ENCODE measurements around the gene SLC25A38. TPM values are rescaled to one million over a fixed set of nuclear protein-coding genes. Genes with fewer than 3 reads are reported as not detected.
"Not testable (repeated sequence)": the region's sequence is repeated elsewhere in the genome, so short reads cannot be mapped to it uniquely, and the experiment has no call there.

Gene SLC25A38
- total RNA-seq, 1 experiment from 2014 or later = 29.7 TPM

- ATAC-seq = not testable (repeated sequence)
Observed at GRCh38 chr3:39416998-39417397, 33.8 kb downstream of the SLC25A38 start.

GRCh38 chr3:39418556-39419225, 35.5 kb downstream of the SLC25A38 start:
- H3K4me1 ChIP-seq (ENCODE audit: insufficient read depth, low read length); H4K20me1 ChIP-seq (ENCODE audit: low read length); POLR2A ChIA-PET (ENCODE audit: unreplicated experiment); H3K79me2 ChIP-seq (ENCODE audit: low read length); H3K9me3 ChIP-seq (ENCODE audit: low read length); CTCF ChIA-PET; BruUV-seq (replicated peaks); H2AFZ ChIP-seq (ENCODE audit: low read length); H3K27me3 ChIP-seq (ENCODE audit: low read length); H3K4me3 ChIP-seq (ENCODE audit: low read length); H3K36me3 ChIP-seq (ENCODE audit: low read depth, low read length); H3F3A ChIP-seq (ENCODE audit: low read length, unreplicated experiment); H3K27ac ChIP-seq (ENCODE audit: low read length); H3K4me2 ChIP-seq (ENCODE audit: low read length); ATAC-seq; H3K9ac ChIP-seq (ENCODE audit: low read length); DNase-seq; H3K9me2 ChIP-seq (replicated peaks; ENCODE audit: low read length): not testable (repeated sequence)
- intact Hi-C loops (cut with micrococcal nuclease) = loop anchor here (10.0 kb wide), 1 partner anchor 896 kb away; no protein-coding TSS in a partner anchor

More at GRCh38 chr3:39416998-39417397, 33.8 kb downstream of the SLC25A38 start:
- H3K4me3 ChIP-seq (ENCODE audit: low read length); H3K27ac ChIP-seq (ENCODE audit: low read length); H3K9me3 ChIP-seq (ENCODE audit: low read length); H3K79me2 ChIP-seq (ENCODE audit: low read length); BruUV-seq (replicated peaks); H2AFZ ChIP-seq (ENCODE audit: low read length); H3K4me1 ChIP-seq (ENCODE audit: insufficient read depth, low read length); DNase-seq; H3K9ac ChIP-seq (ENCODE audit: low read length); H3K4me2 ChIP-seq (ENCODE audit: low read length); H3K9me2 ChIP-seq (replicated peaks; ENCODE audit: low read length); H3K27me3 ChIP-seq (ENCODE audit: low read length); POLR2A ChIA-PET (ENCODE audit: unreplicated experiment): not testable (repeated sequence)
- Histone ChIP-seq H4K20me1 (ENCODE audit: low read length) (peaks cover 12% of the 10 kb centered on the region; the same call in 1 of the 2 replicates), H3K36me3 (ENCODE audit: low read depth, low read length) (peaks cover 18% of the 10 kb centered on the region), H3F3A (ENCODE audit: low read length, unreplicated experiment) (peaks cover 10% of the 10 kb centered on the region)
- CTCF ChIA-PET = interaction anchor here (1.0 to 1.6 kb wide), 2 partner anchors 31 to 82 kb away, joined by 3 to 4 read pairs; no protein-coding TSS in a partner anchor
- intact Hi-C loops (cut with micrococcal nuclease) = loop anchor here (1.0 to 10.0 kb wide), 3 partner anchors 26 to 898 kb away; no protein-coding TSS in a partner anchor
- 0 out of 2 replicates have a peak, but pooled peaks have one; percentile 4 for TF ChIP-seq CTCF (conservative IDR thresholded peaks at IDR 0.05; ENCODE audit: low read depth, low read length)

GRCh38 chr3:39419742-39420315, 36.7 kb downstream of the SLC25A38 start:
- no peak for TF ChIP-seq EZH2 (IDR thresholded peaks at IDR 0.05; ENCODE audit: low read length, unreplicated experiment)
- TF ChIP-seq EZH2phosphoT487 (IDR thresholded peaks at IDR 0.05; ENCODE audit: borderline replicate concordance, low read length) = no peak
- TF ChIP-seq CTCF (conservative IDR thresholded peaks at IDR 0.05; ENCODE audit: low read depth, low read length) = no peak
- H2AFZ ChIP-seq (ENCODE audit: low read length) = no peak overlapping the region

More at GRCh38 chr3:39419742-39420315, 36.7 kb downstream of the SLC25A38 start:
- H3K4me3 ChIP-seq (ENCODE audit: low read length) = no peak overlapping the region
- ChIA-PET CTCF (no interaction called here), POLR2A (ENCODE audit: unreplicated experiment) (no interaction called here)
- no peaks in the 10 kb centered on the region for H4K20me1 ChIP-seq (ENCODE audit: low read length)
- no peak for ATAC-seq
- H3K4me1 ChIP-seq (ENCODE audit: insufficient read depth, low read length) = no peaks in the 10 kb centered on the region
- no peaks in the 10 kb centered on the region for H3K27me3 ChIP-seq (ENCODE audit: low read length)
- intact Hi-C loops (cut with micrococcal nuclease) = loop anchor here (10.0 kb wide), 1 partner anchor 895 kb away; no protein-coding TSS in a partner anchor
- H3K9ac ChIP-seq (ENCODE audit: low read length) = no peak overlapping the region
- no peak overlapping the region for H3K4me2 ChIP-seq (ENCODE audit: low read length)
- peaks cover 3% of the 10 kb centered on the region for H3F3A ChIP-seq (ENCODE audit: low read length, unreplicated experiment)
- no peaks in the 10 kb centered on the region for H3K36me3 ChIP-seq (ENCODE audit: low read depth, low read length)
- no peaks in the 10 kb centered on the region for H3K9me3 ChIP-seq (ENCODE audit: low read length)
- no peak overlapping the region for H3K27ac ChIP-seq (ENCODE audit: low read length)
- H3K79me2 ChIP-seq (ENCODE audit: low read length) = no peaks in the 10 kb centered on the region
- no peak for DNase-seq
- BruUV-seq (replicated peaks) = no TSS peak
- no peaks in the 10 kb centered on the region for H3K9me2 ChIP-seq (replicated peaks; ENCODE audit: low read length)

Data from PC-3 (cell line).